Measurements from ENCODE around the gene APEX1.

The APEX1 gene

GRCh38 chr14:20472536-20473169 lies 17.6 kb downstream of the APEX1 start:
- no peak overlapping the region for H3K9ac ChIP-seq (ENCODE audit: low read length)

GRCh38 chr14:20476776-20477175 lies 21.8 kb downstream of the APEX1 start:
- Histone ChIP-seq H3K27ac (ENCODE audit: low read length) (no peak overlapping the region), H3K9ac (ENCODE audit: low read length) (no peak overlapping the region), H3K27me3 (replicated peaks; ENCODE audit: insufficient read depth, low read length) (no peaks in the 10 kb centered on the region), H2AFZ (ENCODE audit: low read length) (no peak overlapping the region), H3F3A (ENCODE audit: insufficient read depth, low read length) (no peaks in the 10 kb centered on the region), H3K79me2 (ENCODE audit: low read length) (peaks cover 13% of the 10 kb centered on the region), H3K9me2 (replicated peaks; ENCODE audit: insufficient read depth, low read length) (no peaks in the 10 kb centered on the region), H3K36me3 (replicated peaks; ENCODE audit: insufficient read depth, low read length) (no peaks in the 10 kb centered on the region; the same call in 1 of the 2 replicates), H3K4me1 (ENCODE audit: low read length) (no peaks in the 10 kb centered on the region), H3K4me2 (ENCODE audit: low read depth, low read length) (no peak overlapping the region), H3K4me3 (ENCODE audit: low read length) (no peak overlapping the region), H3K9me3 (replicated peaks; ENCODE audit: insufficient read depth, low read length) (no peaks in the 10 kb centered on the region), H4K20me1 (ENCODE audit: insufficient read depth, low read length) (no peaks in the 10 kb centered on the region)
- no peak for TF ChIP-seq CTCF (IDR thresholded peaks at IDR 0.05; ENCODE audit: low read length)
- no peak for TF ChIP-seq EZH2 (optimal IDR thresholded peaks at IDR 0.05; ENCODE audit: low read depth, low read length)
- TF ChIP-seq EZH2phosphoT487 (IDR thresholded peaks at IDR 0.05; ENCODE audit: low read length): no peak
- no peak for DNase-seq

More at GRCh38 chr14:20472536-20473169, 17.6 kb downstream of the APEX1 start:
- H3K9me3 ChIP-seq (replicated peaks; ENCODE audit: insufficient read depth, low read length): no peaks in the 10 kb centered on the region
- H3K27ac ChIP-seq (ENCODE audit: low read length): no peak overlapping the region
- H3K9me2 ChIP-seq (replicated peaks; ENCODE audit: insufficient read depth, low read length): no peaks in the 10 kb centered on the region
- TF ChIP-seq CTCF (IDR thresholded peaks at IDR 0.05; ENCODE audit: low read length) (no peak), EZH2 (optimal IDR thresholded peaks at IDR 0.05; ENCODE audit: low read depth, low read length) (no peak), EZH2phosphoT487 (IDR thresholded peaks at IDR 0.05; ENCODE audit: low read length) (no peak)
- H2AFZ ChIP-seq (ENCODE audit: low read length): no peak overlapping the region
- no peak overlapping the region for H3K4me3 ChIP-seq (ENCODE audit: low read length)
- H3K27me3 ChIP-seq (replicated peaks; ENCODE audit: insufficient read depth, low read length): no peaks in the 10 kb centered on the region
- H3K4me1 ChIP-seq (ENCODE audit: low read length): peaks cover 4% of the 10 kb centered on the region; the same call in 1 of the 2 replicates
- peaks cover 36% of the 10 kb centered on the region for H3K79me2 ChIP-seq (ENCODE audit: low read length)
- H4K20me1 ChIP-seq (ENCODE audit: insufficient read depth, low read length): no peaks in the 10 kb centered on the region
- DNase-seq: no peak
- no peaks in the 10 kb centered on the region for H3F3A ChIP-seq (ENCODE audit: insufficient read depth, low read length)
- H3K4me2 ChIP-seq (ENCODE audit: low read depth, low read length): no peak overlapping the region
- H3K36me3 ChIP-seq (replicated peaks; ENCODE audit: insufficient read depth, low read length): no peaks in the 10 kb centered on the region; the same call in 1 of the 2 replicates

GRCh38 chr14:20477211-20477876 lies 22.3 kb downstream of the APEX1 start:
- TF ChIP-seq EZH2phosphoT487 (IDR thresholded peaks at IDR 0.05; ENCODE audit: low read length): no peak
- no peak for TF ChIP-seq CTCF (IDR thresholded peaks at IDR 0.05; ENCODE audit: low read length)
- no peak for TF ChIP-seq EZH2 (optimal IDR thresholded peaks at IDR 0.05; ENCODE audit: low read depth, low read length)
- no peaks in the 10 kb centered on the region; the same call in 1 of the 2 replicates for H3K36me3 ChIP-seq (replicated peaks; ENCODE audit: insufficient read depth, low read length)
- no peaks in the 10 kb centered on the region for H3K9me2 ChIP-seq (replicated peaks; ENCODE audit: insufficient read depth, low read length)
- no peak for DNase-seq
- H3K4me1 ChIP-seq (ENCODE audit: low read length): no peaks in the 10 kb centered on the region
- H3K79me2 ChIP-seq (ENCODE audit: low read length): peaks cover 7% of the 10 kb centered on the region
- no peaks in the 10 kb centered on the region for H4K20me1 ChIP-seq (ENCODE audit: insufficient read depth, low read length)
- H3K9me3 ChIP-seq (replicated peaks; ENCODE audit: insufficient read depth, low read length): no peaks in the 10 kb centered on the region
- H3K4me2 ChIP-seq (ENCODE audit: low read depth, low read length): no peak overlapping the region
- H3K9ac ChIP-seq (ENCODE audit: low read length): no peak overlapping the region
- H2AFZ ChIP-seq (ENCODE audit: low read length): no peak overlapping the region
- H3K27ac ChIP-seq (ENCODE audit: low read length): no peak overlapping the region
- no peak overlapping the region for H3K4me3 ChIP-seq (ENCODE audit: low read length)
- H3K27me3 ChIP-seq (replicated peaks; ENCODE audit: insufficient read depth, low read length): no peaks in the 10 kb centered on the region
- H3F3A ChIP-seq (ENCODE audit: insufficient read depth, low read length): no peaks in the 10 kb centered on the region
